Left lung (tissue), 10 donors: ENCODE measurements around the gene KCNA2. TPM values are rescaled to one million over a fixed set of nuclear protein-coding genes. Genes with fewer than 3 reads are reported as not detected.

Experiments used
- ATAC-seq: fragments of 200-7000 bp; cut with Tn5 transposase; one replicate; pipeline ENCODE4 v1.9.1; 2020; ENCODE audit warnings: moderate library complexity
- DNase-seq, 4 donors: peaks; one replicate each; pipeline ENCODE4 v3.0.0-alpha.2; 2013 to 2020
- H3K27ac ChIP-seq, 2 donors: fragments of 200-600 bp; sonication (generic) in 1 of 2; one replicate each; pipeline versions ENCODE4 v1.5.0 to v1.8.0; 2020 to 2021
- H3K27me3 ChIP-seq, 2 donors: fragments of 200-600 bp; sonication (generic) in 1 of 2; one replicate each; pipeline versions ENCODE4 v1.5.0 to v1.8.0; 2020 to 2021
- H3K36me3 ChIP-seq, 2 donors: fragments of 200-600 bp; sonication (generic) in 1 of 2; one replicate each; pipeline versions ENCODE4 v1.5.0 to v1.8.0; 2020 to 2021
- H3K4me1 ChIP-seq, 2 donors: fragments of 200-600 bp; one replicate each; pipeline ENCODE4 v1.8.0; 2021
- H3K4me3 ChIP-seq, 2 donors: fragments of 200-600 bp; sonication (generic) in 1 of 2; one replicate each; pipeline versions ENCODE4 v1.5.0 to v1.8.0; 2020 to 2021; ENCODE audit warnings: mild to moderate bottlenecking in 1 of 2
- H3K9me3 ChIP-seq, 2 donors: fragments of 200-600 bp; sonication (generic) in 1 of 2; one replicate each; pipeline versions ENCODE4 v1.5.0 to v1.8.0; 2020 to 2021
- intact Hi-C, 2 donors: fragments of 100-400 bp; cut with DNase I; formaldehyde crosslinking; loops; one replicate each; pipeline versions ENCODE4 v1.11.2 to v1.14.2; 2022
- polyA plus RNA-seq, 6 donors: library from polyadenylated mRNA; unstranded; fragments of 120-200 nt; gene quantifications; one replicate each; pipeline ENCODE4 v1.2.1, GENCODE V29; 2013; ENCODE audit not compliant: insufficient read length in 6 of 6
- total RNA-seq, 2 donors: library from RNA; stranded (reverse); fragmentation: NEBNext Ultra II Directional; extraction: Animal tissue kit (Norgen Biotek cat#: 25700); gene quantifications; one replicate each; pipeline ENCODE4 v1.2.1, GENCODE V29; 2021
- TF ChIP-seq, protein P1 (sequence below), 2 donors: fragments of 200-600 bp; sonication (generic) in 1 of 2; IDR thresholded peaks; one replicate each; pipeline versions ENCODE4 v1.5.0 to v1.8.0; 2021; ENCODE audit warnings: antibody characterized with exemption in 2 of 2
- donor health status: DM: no; HTN: yes; CAD: no.
- donor health status: DM: no; HTN: no; CAD: no.

KCNA2 gene
- total and polyA plus RNA-seq, 8 donors, result 0.42 to 1.1 (median 0.72) TPM

GRCh38 chr1:110576441-110576840, 29.7 kb downstream of the KCNA2 start:
- intact Hi-C loops, result no loop called here
- TF ChIP-seq, protein P1, sequence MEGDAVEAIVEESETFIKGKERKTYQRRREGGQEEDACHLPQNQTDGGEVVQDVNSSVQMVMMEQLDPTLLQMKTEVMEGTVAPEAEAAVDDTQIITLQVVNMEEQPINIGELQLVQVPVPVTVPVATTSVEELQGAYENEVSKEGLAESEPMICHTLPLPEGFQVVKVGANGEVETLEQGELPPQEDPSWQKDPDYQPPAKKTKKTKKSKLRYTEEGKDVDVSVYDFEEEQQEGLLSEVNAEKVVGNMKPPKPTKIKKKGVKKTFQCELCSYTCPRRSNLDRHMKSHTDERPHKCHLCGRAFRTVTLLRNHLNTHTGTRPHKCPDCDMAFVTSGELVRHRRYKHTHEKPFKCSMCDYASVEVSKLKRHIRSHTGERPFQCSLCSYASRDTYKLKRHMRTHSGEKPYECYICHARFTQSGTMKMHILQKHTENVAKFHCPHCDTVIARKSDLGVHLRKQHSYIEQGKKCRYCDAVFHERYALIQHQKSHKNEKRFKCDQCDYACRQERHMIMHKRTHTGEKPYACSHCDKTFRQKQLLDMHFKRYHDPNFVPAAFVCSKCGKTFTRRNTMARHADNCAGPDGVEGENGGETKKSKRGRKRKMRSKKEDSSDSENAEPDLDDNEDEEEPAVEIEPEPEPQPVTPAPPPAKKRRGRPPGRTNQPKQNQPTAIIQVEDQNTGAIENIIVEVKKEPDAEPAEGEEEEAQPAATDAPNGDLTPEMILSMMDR (IDR thresholded peaks at IDR 0.05), result no peak
- no peak for ATAC-seq

DNA sequence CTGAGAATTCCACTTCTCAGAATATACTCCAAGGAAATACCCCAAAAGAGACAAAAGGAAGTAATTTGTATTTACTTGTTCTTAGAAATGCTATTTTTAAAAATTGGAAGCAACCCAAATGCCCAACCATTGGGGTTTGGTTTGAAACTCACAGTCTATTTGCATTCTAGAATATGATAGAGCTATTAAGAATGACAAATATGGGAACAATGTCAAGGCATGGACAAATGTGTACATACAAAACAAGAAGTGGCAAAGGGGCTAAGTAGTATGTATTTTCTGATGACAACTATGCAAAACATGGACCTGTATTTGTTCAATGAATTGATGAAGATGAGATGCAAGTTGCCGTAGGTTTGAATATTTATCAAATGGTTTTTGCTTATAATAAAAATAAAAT, 32.8 kb downstream of the KCNA2 start:
- DNase-seq (no peak), ATAC-seq (no peak)
- Histone ChIP-seq H3K27ac (no peak overlapping the region), H3K9me3 (no peaks in the 10 kb centered on the region), H3K4me1 (no peaks in the 10 kb centered on the region), H3K36me3 (no peaks in the 10 kb centered on the region), H3K27me3 (peaks cover 0 to 27% of the 10 kb centered on the region in 2 donors), H3K4me3 (no peak overlapping the region)
- TF ChIP-seq, protein P1 (IDR thresholded peaks at IDR 0.05), result no peak
- intact Hi-C loops, result no loop called here

More at GRCh38 chr1:110576441-110576840, 29.7 kb downstream of the KCNA2 start:
- peaks cover 0 to 7% of the 10 kb centered on the region in 2 donors for H3K27me3 ChIP-seq
- no peak for DNase-seq
- H3K27ac ChIP-seq, result no peak overlapping the region
- H3K9me3 ChIP-seq, result no peaks in the 10 kb centered on the region
- no peak overlapping the region for H3K4me3 ChIP-seq
- no peaks in the 10 kb centered on the region for H3K36me3 ChIP-seq
- no peaks in the 10 kb centered on the region for H3K4me1 ChIP-seq

DNA sequence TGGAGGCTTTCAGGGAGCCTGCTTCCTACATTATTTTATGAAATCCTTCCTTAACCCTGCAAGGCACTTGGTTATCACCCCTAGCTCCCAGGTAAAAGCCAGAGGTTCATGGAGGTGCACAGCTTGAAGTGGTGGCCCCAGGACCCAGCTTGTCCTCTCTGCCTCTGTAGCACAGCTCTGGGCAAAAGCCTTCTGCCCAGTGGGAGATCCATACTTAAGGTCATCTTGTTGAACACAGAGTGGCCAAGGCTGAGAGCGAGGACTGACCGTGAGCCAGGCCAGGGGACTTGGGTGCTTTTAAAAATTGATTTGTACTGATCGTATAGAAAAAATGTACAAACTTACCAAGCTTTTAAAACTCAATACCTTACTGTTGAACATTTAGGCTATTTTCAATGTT, 33.4 kb downstream of the KCNA2 start:
- Histone ChIP-seq H3K27ac (no peak overlapping the region), H3K27me3 (peaks cover 0 to 30% of the 10 kb centered on the region in 2 donors), H3K4me3 (no peak overlapping the region), H3K9me3 (no peaks in the 10 kb centered on the region), H3K4me1 (no peaks in the 10 kb centered on the region), H3K36me3 (no peaks in the 10 kb centered on the region)
- TF ChIP-seq, protein P1 (IDR thresholded peaks at IDR 0.05), result no peak
- DNase-seq, result no peak
- intact Hi-C loops, result no loop called here
- ATAC-seq, result no peak

DNA sequence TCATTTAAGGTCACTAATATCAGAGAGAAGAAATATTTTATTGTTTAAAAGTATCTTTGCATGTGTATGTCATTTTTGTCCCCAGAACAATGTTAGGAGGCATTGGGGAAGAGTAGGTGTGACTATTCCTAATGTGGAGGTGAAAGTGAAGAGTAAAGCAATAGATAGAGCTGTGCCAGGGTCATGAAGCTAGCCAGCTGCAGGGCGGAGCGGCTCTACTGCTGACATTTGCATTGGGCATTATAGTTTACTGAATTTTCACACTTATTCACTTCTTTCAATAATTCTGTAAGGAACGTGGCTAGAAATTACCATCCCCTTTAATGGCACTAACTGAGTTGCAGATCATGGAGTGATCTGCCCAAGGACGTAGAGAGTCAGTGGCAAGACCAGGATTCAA, 35.3 kb downstream of the KCNA2 start:
- no peaks in the 10 kb centered on the region for H3K9me3 ChIP-seq
- ATAC-seq (no peak), DNase-seq (no peak)
- no peak overlapping the region for H3K27ac ChIP-seq
- no peaks in the 10 kb centered on the region for H3K4me1 ChIP-seq
- intact Hi-C loops, result no loop called here
- TF ChIP-seq, protein P1 (IDR thresholded peaks at IDR 0.05), result no peak
- no peaks in the 10 kb centered on the region for H3K36me3 ChIP-seq
- H3K27me3 ChIP-seq, result peaks cover 0 to 41% of the 10 kb centered on the region in 2 donors
- H3K4me3 ChIP-seq, result no peak overlapping the region

- Histone ChIP-seq H3K27me3 (peaks cover 0 to 41% of the 10 kb centered on the region in 2 donors), H3K27ac (no peak overlapping the region)
- no peak for ATAC-seq
Measured at GRCh38 chr1:110570307-110570706, 35.9 kb downstream of the KCNA2 start.

More at GRCh38 chr1:110570307-110570706, 35.9 kb downstream of the KCNA2 start:
- no peaks in the 10 kb centered on the region for H3K36me3 ChIP-seq
- TF ChIP-seq, protein P1 (IDR thresholded peaks at IDR 0.05), result no peak
- no peaks in the 10 kb centered on the region for H3K4me1 ChIP-seq
- no peak overlapping the region for H3K4me3 ChIP-seq
- no peaks in the 10 kb centered on the region for H3K9me3 ChIP-seq
- no peak for DNase-seq
- intact Hi-C loops, result no loop called here
